Activated CD4-positive, alpha-beta T cell treated with anti-CD3 and anti-CD28 coated beads for 36 hours (primary cell): Measurements from ENCODE around the gene ZFPM1. TPM values are rescaled to one million over a fixed set of nuclear protein-coding genes. Genes with fewer than 3 reads are reported as not detected.
A peak's percentile ranks its signal among the peaks of the same experiment; 100 is the strongest.
"Not testable (repeated sequence)": the region's sequence is repeated elsewhere in the genome, so short reads cannot be mapped to it uniquely, and the experiment has no call there.

Experiments
- ATAC-seq: fragments of 200-7000 bp; cut with Tn5 transposase; one replicate; pipeline ENCODE4 v1.10.0; 2021; ENCODE audit warnings: mild to moderate bottlenecking, moderate library complexity
- CTCF ChIA-PET: fragments of 350-600 bp; sonication (Branson Sonifier 250); formaldehyde crosslinking; loops from one replicate; lab custom pipeline; 2021; ENCODE audit warnings: antibody characterized with exemption; lab: Charles Lee
- POLR2A ChIA-PET: fragments of 350-600 bp; sonication (Branson Sonifier 250); formaldehyde crosslinking; loops from one replicate; lab custom pipeline; 2021; ENCODE audit warnings: antibody characterized with exemption, inconsistent platforms; lab: Charles Lee
- DNase-seq: peaks from one replicate; pipeline ENCODE4 v3.0.0-alpha.2; 2020
- H3K27ac Mint-ChIP-seq: one replicate; pipeline ENCODE4 v1.8.0; 2021; ENCODE audit warnings: mixed read lengths
- H3K27me3 Mint-ChIP-seq: one replicate; pipeline ENCODE4 v1.8.0; 2021; ENCODE audit warnings: mixed read lengths
- H3K36me3 Mint-ChIP-seq: one replicate; pipeline ENCODE4 v1.8.0; 2021; ENCODE audit warnings: low read depth, mixed read lengths
- H3K4me1 Mint-ChIP-seq: one replicate; pipeline ENCODE4 v1.8.0; 2021; ENCODE audit warnings: mixed read lengths
- H3K4me3 Mint-ChIP-seq: one replicate; pipeline ENCODE4 v1.8.0; 2021; ENCODE audit warnings: mild to moderate bottlenecking, moderate library complexity, mixed read lengths
- H3K9me3 Mint-ChIP-seq: one replicate; pipeline ENCODE4 v1.8.0; 2021; ENCODE audit warnings: low read depth, mixed read lengths
- intact Hi-C, 2 experiments: fragments of 100-400 bp; cut with DNase I in 1 of 2; cut with micrococcal nuclease in 1 of 2; formaldehyde crosslinking; loops; one replicate each; pipeline versions ENCODE4 v1.14.2 to v1.15.1; 2022 to 2024; cut with DNase I, micrococcal nuclease
- total RNA-seq, 2 experiments: library from RNA; stranded (reverse); gene quantifications; one replicate each; pipeline ENCODE4 v1.2.3, GENCODE V29; 2021

ZFPM1 gene
- total RNA-seq, result 10 to 100 TPM in 1 of 2 experiments, 1 to 10 TPM in 1; 9.9 to 12.6 TPM

DNA sequence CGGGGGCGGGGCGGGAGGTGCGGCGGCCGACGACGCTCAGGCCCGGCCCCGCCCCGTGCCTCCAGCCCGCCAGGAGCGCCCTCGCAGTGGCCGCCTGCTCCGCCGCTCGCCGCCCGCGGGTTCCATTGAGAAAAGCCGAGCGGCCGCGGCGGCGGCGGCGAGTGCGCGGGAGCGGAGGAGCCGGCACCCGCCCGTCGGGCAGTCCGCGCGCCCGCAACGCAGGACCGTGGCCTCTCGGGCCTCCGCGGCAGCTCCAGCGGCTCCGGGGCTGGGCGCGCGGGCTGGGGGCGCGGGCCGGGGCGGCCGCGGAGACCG is at the start of gene ZFPM1:
Gene ZFPM1, plus strand, starts transcription at position 64 of the 315 bp plus-strand sequence. CDS start 359 bp downstream, outside the sequence.
- no peak for DNase-seq
- no peaks in the 10 kb centered on the region for H3K36me3 Mint-ChIP-seq
- peaks cover 26% of the 10 kb centered on the region for H3K4me1 Mint-ChIP-seq
- peak within 1 kb of the TSS; percentile 78 for H3K27ac Mint-ChIP-seq
- no peaks in the 10 kb centered on the region for H3K27me3 Mint-ChIP-seq
- no peaks in the 10 kb centered on the region for H3K9me3 Mint-ChIP-seq
- ATAC-seq, result no peak
- H3K4me3 Mint-ChIP-seq, result peak within 1 kb of the TSS; percentile 85
- intact Hi-C loops, result loop anchor here (1.0 to 10.0 kb wide), 21 partner anchors 117 to 1522 kb away; partner anchors contain the start of genes CYBA (in 2 of the 2), ZCCHC14 (in 2 of the 2), APRT (in 1 of the 2) and BANP (in 1 of the 2)
- ChIA-PET CTCF (interaction anchor here (0.6 to 2.0 kb wide), 2 partner anchors 15 to 284 kb away, joined by 3 to 12 read pairs; no protein-coding TSS in a partner anchor), POLR2A (interaction anchor here (0.5 to 1.0 kb wide), 3 partner anchors 83 to 1119 kb away, joined by 3 to 5 read pairs (median 3); partner anchors contain the start of gene ZC3H18)

- H3K27me3 Mint-ChIP-seq, result no peaks in the 10 kb centered on the region
- H3K4me1 Mint-ChIP-seq, result peaks cover 4% of the 10 kb centered on the region
- H3K9me3 Mint-ChIP-seq, result no peaks in the 10 kb centered on the region
- POLR2A ChIA-PET, result no interaction called here
- intact Hi-C loops, result no loop called here
- DNase-seq (no peak), ATAC-seq (no peak)
- H3K4me3 Mint-ChIP-seq, result no peak overlapping the region
- CTCF ChIA-PET, result interaction anchor here (0.6 kb wide), 1 partner anchor 62 kb away, joined by 3 read pairs; no protein-coding TSS in a partner anchor
- H3K36me3 Mint-ChIP-seq, result no peaks in the 10 kb centered on the region
- H3K27ac Mint-ChIP-seq, result no peak overlapping the region
These were observed 49.1 kb upstream of the ZFPM1 start for GRCh38 chr16:88403794-88404581.

DNA sequence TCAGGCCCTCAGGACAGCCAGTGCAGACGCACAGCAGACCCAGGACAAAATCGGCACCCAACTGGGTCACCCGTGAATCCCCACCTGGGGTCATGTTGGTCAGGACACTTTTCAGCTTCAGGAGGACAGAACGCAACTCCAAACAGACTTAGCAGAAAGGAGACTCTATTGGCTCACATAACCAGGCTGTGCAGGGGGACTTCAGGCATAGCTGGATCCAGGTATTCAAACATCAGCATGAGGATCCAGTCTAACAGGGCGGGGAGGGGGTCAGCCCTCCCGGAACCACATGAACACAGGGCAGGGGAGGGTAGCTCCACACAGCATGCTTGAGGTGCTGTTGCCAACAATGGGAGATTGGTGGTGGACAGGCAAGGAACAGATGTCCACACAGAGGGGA is 48.3 kb upstream of the ZFPM1 start:
- ChIA-PET CTCF (no interaction called here), POLR2A (no interaction called here)
- Mint-ChIP-seq H3K27me3 (no peaks in the 10 kb centered on the region), H3K27ac (no peak overlapping the region), H3K9me3 (no peaks in the 10 kb centered on the region), H3K4me1 (peaks cover 4% of the 10 kb centered on the region), H3K4me3 (no peak overlapping the region), H3K36me3 (no peaks in the 10 kb centered on the region)
- intact Hi-C loops, result no loop called here
- no peak for DNase-seq
- ATAC-seq, result no peak

- Mint-ChIP-seq H3K4me3 (no peak overlapping the region), H3K9me3 (no peaks in the 10 kb centered on the region), H3K27ac (no peak overlapping the region), H3K4me1 (peaks cover 4% of the 10 kb centered on the region), H3K36me3 (no peaks in the 10 kb centered on the region), H3K27me3 (no peaks in the 10 kb centered on the region)
- POLR2A ChIA-PET, result no interaction called here
- CTCF ChIA-PET, result no interaction called here
- DNase-seq, result no peak
- intact Hi-C loops, result no loop called here
- no peak for ATAC-seq
These were observed 47.6 kb upstream of the ZFPM1 start for GRCh38 chr16:88405216-88406060.

DNA sequence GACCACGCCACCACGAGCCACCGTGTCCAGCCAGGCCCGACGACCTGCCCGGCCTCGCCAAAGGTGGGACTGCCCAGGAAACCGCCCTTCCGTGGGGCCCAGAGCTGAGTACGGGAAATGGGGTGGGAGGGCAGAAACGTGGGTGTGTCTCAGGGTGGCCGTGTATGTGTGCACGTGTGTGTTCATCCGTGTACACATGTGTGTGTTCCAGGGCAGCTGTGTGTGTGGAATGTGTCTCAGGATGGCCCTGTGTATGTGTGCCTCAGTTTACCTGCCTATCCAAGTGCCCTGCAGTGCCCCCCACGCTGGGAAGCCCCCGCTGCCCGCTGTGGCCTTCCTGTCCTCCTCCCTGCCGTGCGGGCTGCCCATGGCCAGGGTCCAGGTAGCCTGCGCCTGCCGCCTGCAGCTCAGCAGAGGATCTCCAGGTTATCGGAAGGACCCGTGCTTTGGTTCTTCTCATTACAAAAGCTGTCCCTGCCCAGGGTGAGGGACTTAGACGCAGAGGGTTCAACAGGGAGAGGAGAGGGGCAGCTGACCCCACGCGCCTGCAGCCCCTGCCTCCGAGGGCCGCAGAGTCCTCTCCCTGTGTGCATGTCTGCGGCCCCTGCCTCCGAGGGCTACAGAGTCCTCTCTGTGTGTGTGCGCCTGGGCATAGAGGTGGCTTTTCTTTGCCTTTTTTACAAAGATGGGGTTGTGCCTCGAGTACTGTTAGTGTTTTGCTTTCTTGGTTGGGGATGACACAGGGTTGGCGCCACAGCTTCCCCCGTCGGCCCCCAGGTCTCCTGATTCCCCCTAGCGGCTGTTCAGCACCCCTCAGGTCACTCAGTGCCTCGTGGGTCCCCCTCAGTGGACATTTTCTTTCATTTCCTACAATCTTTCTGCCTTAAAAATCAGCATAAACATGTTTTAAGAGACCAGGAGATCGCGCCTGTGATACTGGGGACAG is 46.7 kb upstream of the ZFPM1 start:
- DNase-seq, result no peak
- ChIA-PET POLR2A (no interaction called here), CTCF (interaction anchor here (1.0 kb wide), 1 partner anchor 118 kb away, joined by 3 read pairs; no protein-coding TSS in a partner anchor)
- Mint-ChIP-seq H3K4me3 (no peak overlapping the region), H3K36me3 (no peaks in the 10 kb centered on the region), H3K27ac (no peak overlapping the region), H3K4me1 (peaks cover 4% of the 10 kb centered on the region), H3K9me3 (no peaks in the 10 kb centered on the region), H3K27me3 (no peaks in the 10 kb centered on the region)
- intact Hi-C loops, result no loop called here
- no peak for ATAC-seq

DNA sequence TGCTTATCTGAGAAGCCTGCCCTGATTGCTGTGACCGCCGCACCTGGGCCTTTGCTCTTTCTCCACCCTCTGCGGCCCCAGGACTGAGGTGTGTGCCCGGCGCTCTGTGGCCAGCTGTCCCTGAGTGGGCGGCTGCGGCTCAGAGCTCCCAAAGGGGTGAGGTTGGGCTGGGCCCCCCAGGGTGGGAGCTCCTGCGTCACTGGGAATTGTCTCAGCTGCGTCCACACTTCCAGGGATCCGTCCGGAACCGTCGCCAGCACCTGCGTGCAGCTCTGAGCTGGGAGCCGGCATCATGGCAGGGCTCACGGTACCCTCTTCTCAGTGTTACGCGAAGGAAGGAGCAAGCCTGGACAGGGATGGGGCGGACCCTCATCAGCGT is 46.0 kb upstream of the ZFPM1 start:
- no peaks in the 10 kb centered on the region for H3K9me3 Mint-ChIP-seq
- H3K27me3 Mint-ChIP-seq, result no peaks in the 10 kb centered on the region
- no peaks in the 10 kb centered on the region for H3K36me3 Mint-ChIP-seq
- H3K27ac Mint-ChIP-seq, result no peak overlapping the region
- H3K4me1 Mint-ChIP-seq, result peaks cover 4% of the 10 kb centered on the region
- ATAC-seq, result no peak
- CTCF ChIA-PET, result interaction anchor here (1.0 kb wide), 1 partner anchor 119 kb away, joined by 3 read pairs; no protein-coding TSS in a partner anchor
- H3K4me3 Mint-ChIP-seq, result no peak overlapping the region
- POLR2A ChIA-PET, result no interaction called here
- intact Hi-C loops, result no loop called here
- no peak for DNase-seq

DNA sequence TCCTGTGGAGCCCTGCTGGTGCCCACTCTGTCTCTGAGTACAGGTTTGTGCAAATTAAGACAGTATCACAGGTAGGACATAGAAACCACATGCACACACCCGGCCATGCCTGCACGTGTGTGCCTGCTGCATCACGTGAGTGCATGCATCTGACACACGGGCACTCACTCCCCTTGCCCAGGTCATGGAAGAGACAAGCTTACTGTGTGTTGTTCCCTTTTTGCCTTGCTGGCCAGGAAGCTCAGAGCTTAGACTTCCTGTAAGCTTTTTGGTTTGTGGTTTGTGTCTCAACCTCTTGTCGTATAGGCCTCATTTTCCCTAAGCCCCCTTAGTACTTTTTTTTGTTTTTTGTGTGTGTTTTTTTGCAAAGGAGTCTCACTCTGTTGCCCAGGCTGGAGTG is 45.3 kb upstream of the ZFPM1 start:
- no peaks in the 10 kb centered on the region for H3K9me3 Mint-ChIP-seq
- no peak overlapping the region for H3K27ac Mint-ChIP-seq
- H3K4me1 Mint-ChIP-seq, result peaks cover 4% of the 10 kb centered on the region
- ATAC-seq, result no peak
- H3K36me3 Mint-ChIP-seq, result no peaks in the 10 kb centered on the region
- intact Hi-C loops, result no loop called here
- POLR2A ChIA-PET, result no interaction called here
- DNase-seq, result no peak
- H3K27me3 Mint-ChIP-seq, result no peaks in the 10 kb centered on the region
- no peak overlapping the region for H3K4me3 Mint-ChIP-seq
- CTCF ChIA-PET, result no interaction called here

DNA sequence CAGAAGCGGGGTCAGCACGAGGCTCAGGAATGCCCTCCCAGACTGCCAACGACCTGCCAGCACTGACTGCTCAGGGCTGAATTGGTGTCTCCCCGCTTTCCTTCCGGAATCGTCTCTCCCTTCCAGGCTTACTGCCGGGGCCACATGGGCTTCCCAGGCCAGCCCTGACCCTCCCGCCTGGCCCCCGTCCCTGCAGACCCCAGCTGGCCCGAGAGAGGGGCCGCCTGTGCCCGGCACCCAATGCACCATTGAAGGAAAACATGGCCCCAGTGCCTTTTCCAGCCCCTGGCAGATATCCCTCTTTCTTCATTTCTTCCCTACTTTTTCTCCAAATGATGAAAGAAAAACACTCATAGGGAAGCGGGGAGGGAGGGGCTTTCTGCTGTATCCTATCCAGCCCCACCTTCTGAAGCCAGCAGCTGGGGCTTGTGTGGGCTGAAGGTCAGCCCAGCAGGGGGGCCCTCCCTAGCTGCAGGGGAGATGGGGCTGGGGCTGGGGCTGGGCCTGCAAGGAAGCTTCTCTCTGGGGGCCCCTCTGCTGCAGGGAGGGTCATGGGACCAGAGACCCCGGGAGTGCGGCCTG is 44.4 kb upstream of the ZFPM1 start:
- CTCF ChIA-PET, result no interaction called here
- ATAC-seq, result no peak
- no peak for DNase-seq
- H3K27ac Mint-ChIP-seq, result no peak overlapping the region
- H3K4me3 Mint-ChIP-seq, result no peak overlapping the region
- intact Hi-C loops, result no loop called here
- no peaks in the 10 kb centered on the region for H3K9me3 Mint-ChIP-seq
- no peaks in the 10 kb centered on the region for H3K27me3 Mint-ChIP-seq
- H3K36me3 Mint-ChIP-seq, result no peaks in the 10 kb centered on the region
- POLR2A ChIA-PET, result no interaction called here
- peaks cover 4% of the 10 kb centered on the region for H3K4me1 Mint-ChIP-seq

GRCh38 chr16:88409296-88410065 is 43.6 kb upstream of the ZFPM1 start:
- intact Hi-C loops, result no loop called here
- POLR2A ChIA-PET, result no interaction called here
- no peak for ATAC-seq
- Mint-ChIP-seq H3K27me3 (no peaks in the 10 kb centered on the region), H3K36me3 (no peaks in the 10 kb centered on the region), H3K9me3 (no peaks in the 10 kb centered on the region), H3K4me3 (no peak overlapping the region), H3K27ac (no peak overlapping the region), H3K4me1 (peaks cover 4% of the 10 kb centered on the region)
- DNase-seq, result no peak
- CTCF ChIA-PET, result no interaction called here

- H3K36me3 Mint-ChIP-seq, H3K4me3 Mint-ChIP-seq, DNase-seq, H3K9me3 Mint-ChIP-seq, ATAC-seq, H3K27ac Mint-ChIP-seq, H3K4me1 Mint-ChIP-seq, H3K27me3 Mint-ChIP-seq, CTCF ChIA-PET, intact Hi-C loops, POLR2A ChIA-PET: not testable (repeated sequence)
These were observed 42.6 kb upstream of the ZFPM1 start for GRCh38 chr16:88410297-88410968.
